HG03103 (cell line): ENCODE results near the gene CTBP2.
"Not testable (repeated sequence)": the region's sequence is repeated elsewhere in the genome, so short reads cannot be mapped to it uniquely, and the experiment has no call there.

ENCODE experiments used
- ATAC-seq: cut with Tn5 transposase; IDR thresholded peaks from one replicate; pipeline ENCODE4 v1.9.1; 2021; ENCODE audit warnings: low read depth; ENCODE audit not compliant: unreplicated experiment

CTBP2 gene

GRCh38 chr10:125160856-125161706, 718 bp upstream of the CTBP2 start:
- no peak for ATAC-seq

GRCh38 chr10:125159486-125159931, 854 bp downstream of the CTBP2 start:
- ATAC-seq = no peak

- ATAC-seq = no peak
Observed at GRCh38 chr10:125158601-125159485, 1.5 kb downstream of the CTBP2 start.

- ATAC-seq = no peak
Observed at GRCh38 chr10:125158275-125158600, 2.1 kb downstream of the CTBP2 start.

- ATAC-seq = no peak
Observed at GRCh38 chr10:125157505-125157904, 2.9 kb downstream of the CTBP2 start.

- no peak for ATAC-seq
Observed at GRCh38 chr10:125156739-125157480, 3.5 kb downstream of the CTBP2 start.

GRCh38 chr10:125156196-125156595, 4.2 kb downstream of the CTBP2 start:
- ATAC-seq = no peak

GRCh38 chr10:125155101-125155500, 5.3 kb downstream of the CTBP2 start:
- no peak for ATAC-seq

GRCh38 chr10:125154529-125154928, 5.8 kb downstream of the CTBP2 start:
- ATAC-seq = no peak

- ATAC-seq = no peak
Observed at GRCh38 chr10:125153703-125154490, 6.5 kb downstream of the CTBP2 start.

GRCh38 chr10:125152450-125153368, 7.7 kb downstream of the CTBP2 start:
- no peak for ATAC-seq

GRCh38 chr10:125151553-125152449, 8.6 kb downstream of the CTBP2 start:
- ATAC-seq = no peak

GRCh38 chr10:125151170-125151552, 9.2 kb downstream of the CTBP2 start:
- ATAC-seq = no peak

- ATAC-seq = not testable (repeated sequence)
Observed at GRCh38 chr10:125150376-125151083, 9.8 kb downstream of the CTBP2 start.

GRCh38 chr10:125149680-125150047, 10.7 kb downstream of the CTBP2 start:
- no peak for ATAC-seq

- no peak for ATAC-seq
Observed at GRCh38 chr10:125149036-125149679, 11.2 kb downstream of the CTBP2 start.

- ATAC-seq = no peak
Observed at GRCh38 chr10:125148528-125148927, 11.8 kb downstream of the CTBP2 start.
